SK-N-SH (cell line): Measurements from ENCODE around the gene MGLL. TPM values are rescaled to one million over a fixed set of nuclear protein-coding genes. Genes with fewer than 3 reads are reported as not detected.

Experiments used
- CTCF ChIA-PET: fragments of 300-600, 350-600 bp; formaldehyde crosslinking; extraction: SDS; loops from one replicate; lab custom pipeline; 2021; lab: Yijun Ruan, JAX
- POLR2A ChIA-PET: fragments of 350-600 bp; sonication (Branson Sonifier 250); formaldehyde crosslinking; extraction: SDS; loops from one replicate; lab custom pipeline; 2020; ENCODE audit warnings: antibody characterized with exemption, inconsistent platforms; lab: Yijun Ruan, JAX
- DNase-seq: peaks from one replicate; pipeline ENCODE4 v3.0.0; 2012
- H2AFZ ChIP-seq: fragments of 200-600 bp; sonication (generic); 2 replicates; pipeline ENCODE4 v1.8.1; 2016; ENCODE audit warnings: antibody characterized with exemption, mild to moderate bottlenecking, low read depth
- H3F3A ChIP-seq: fragments of 200-600 bp; sonication (generic); replicated peaks from 2 replicates; pipeline ENCODE3; 2016; ENCODE audit warnings: antibody characterized with exemption, mild to moderate bottlenecking; ENCODE audit not compliant: insufficient read depth
- H3K27ac ChIP-seq, 2 experiments: fragments of 200-500 bp in 1 of 2; fragments of 200-600 bp in 1 of 2; sonication (Bioruptor generic) in 1 of 2; sonication (generic), shearing (Covaris generic) in 1 of 2; 2 replicates each; pipeline versions ENCODE4 v1.5.1 to v1.6.1; 2014 to 2016; ENCODE audit warnings: low read depth in 2 of 2, inconsistent platforms in 1 of 2, low read length in 1 of 2, mild to moderate bottlenecking in 1 of 2, mixed read lengths in 1 of 2
- H3K27me3 ChIP-seq: fragments of 200-600 bp; sonication (generic), shearing (Covaris generic); 2 replicates; pipeline ENCODE4 v1.6.1; 2016; ENCODE audit warnings: mixed run types; ENCODE audit not compliant: insufficient read depth
- H3K36me3 ChIP-seq, 2 experiments: fragments of 200-500 bp in 1 of 2; fragments of 200-600 bp in 1 of 2; sonication (Bioruptor generic) in 1 of 2; sonication (generic) in 1 of 2; replicated peaks in 1 of 2; 2 replicates each; pipeline versions ENCODE3 to v1.5.1; 2014 to 2016; ENCODE audit warnings: low read length in 1 of 2, mild to moderate bottlenecking in 1 of 2; ENCODE audit not compliant: insufficient read depth in 2 of 2, control insufficient read depth in 1 of 2
- H3K4me1 ChIP-seq, 2 experiments: fragments of 200-500 bp in 1 of 2; fragments of 200-600 bp in 1 of 2; sonication (Bioruptor generic) in 1 of 2; sonication (generic), shearing (Covaris generic) in 1 of 2; 2 replicates each; pipeline versions ENCODE4 v1.5.1 to v1.6.1; 2014 to 2016; ENCODE audit warnings: low read depth in 1 of 2, low read length in 1 of 2, mixed run types in 1 of 2; ENCODE audit not compliant: insufficient read depth in 2 of 2, control insufficient read depth in 1 of 2
- H3K4me2 ChIP-seq: fragments of 200-600 bp; sonication (generic), shearing (Covaris generic); 2 replicates; pipeline ENCODE4 v1.6.1; 2017; ENCODE audit warnings: mixed run types
- H3K4me3 ChIP-seq, 2 experiments: fragments of 200-500 bp in 1 of 2; fragments of 200-600 bp in 1 of 2; sonication (Bioruptor generic) in 1 of 2; sonication (generic), shearing (Covaris generic) in 1 of 2; 2 replicates each; pipeline versions ENCODE4 v1.5.1 to v1.8.1; 2014 to 2016; ENCODE audit warnings: low read depth in 2 of 2, inconsistent platforms in 1 of 2, low read length in 1 of 2, mild to moderate bottlenecking in 1 of 2, mixed read lengths in 1 of 2, moderate library complexity in 1 of 2
- H3K79me2 ChIP-seq: fragments of 200-600 bp; sonication (generic); 2 replicates; pipeline ENCODE4 v1.8.1; 2017; ENCODE audit warnings: mild to moderate bottlenecking; ENCODE audit not compliant: insufficient read depth
- H3K9ac ChIP-seq: fragments of 200-600 bp; sonication (generic); 2 replicates; pipeline ENCODE4 v1.6.1; 2017; ENCODE audit warnings: mixed run types
- H3K9me2 ChIP-seq: fragments of 200-600 bp; sonication (generic); 2 replicates; pipeline ENCODE4 v1.6.1; 2017; ENCODE audit warnings: mixed run types
- H3K9me3 ChIP-seq: fragments of 200-600 bp; sonication (generic); 2 replicates; pipeline ENCODE4 v1.6.1; 2017; ENCODE audit warnings: mixed run types, mild to moderate bottlenecking, moderate library complexity
- H4K20me1 ChIP-seq: fragments of 200-600 bp; sonication (generic); 2 replicates; pipeline ENCODE4 v1.6.1; 2017; ENCODE audit warnings: mild to moderate bottlenecking, mixed run types; ENCODE audit not compliant: insufficient read depth
- CHD2 ChIP-seq: fragments of 150-350 bp; IDR thresholded peaks from 2 replicates; pipeline ENCODE4 v1.6.1; 2018; ENCODE audit warnings: low read length; ENCODE audit not compliant: partially characterized antibody
- CTCF ChIP-seq: fragments of 200-600 bp; sonication (generic); IDR thresholded peaks from 2 replicates; pipeline ENCODE4 v1.6.1; 2017; ENCODE audit warnings: antibody characterized with exemption, mild to moderate bottlenecking, moderate library complexity
- ELF1 ChIP-seq: IDR thresholded peaks from 2 replicates; pipeline ENCODE4 v1.4.0; 2012
- EZH2phosphoT487 ChIP-seq: fragments of 200-600 bp; sonication (generic); IDR thresholded peaks from 2 replicates; pipeline ENCODE4 v1.6.1; 2017; ENCODE audit warnings: low read depth, mixed run types, mild to moderate bottlenecking, antibody characterized with exemption, moderate library complexity, borderline replicate concordance
- FOSL2 ChIP-seq: IDR thresholded peaks from 2 replicates; pipeline ENCODE4 v1.4.0; 2012; ENCODE audit warnings: low read depth, mild to moderate bottlenecking, moderate library complexity, borderline replicate concordance
- FOXJ3 ChIP-seq: sonication (generic); formaldehyde crosslinking; IDR thresholded peaks from 2 replicates; pipeline ENCODE4 v1.5.1; 2020; ENCODE audit warnings: mild to moderate bottlenecking, missing genetic modification reagents
- FOXM1 ChIP-seq: IDR thresholded peaks from 2 replicates; pipeline ENCODE4 v1.4.0; 2012; ENCODE audit warnings: low read depth, mild to moderate bottlenecking
- GABPA ChIP-seq: IDR thresholded peaks from 2 replicates; pipeline ENCODE4 v1.4.0; 2012; ENCODE audit warnings: low read depth, mild to moderate bottlenecking
- GATA2 ChIP-seq: sonication (generic); formaldehyde crosslinking; IDR thresholded peaks from 2 replicates; pipeline ENCODE4 v1.5.0; 2020; ENCODE audit warnings: mild to moderate bottlenecking, missing genetic modification reagents
- IRF3 ChIP-seq: fragments of 150-350 bp; IDR thresholded peaks from 2 replicates; pipeline ENCODE4 v1.6.1; 2016; ENCODE audit warnings: mild to moderate bottlenecking, low read depth, low read length
- JUND ChIP-seq: IDR thresholded peaks from 2 replicates; pipeline ENCODE4 v1.4.0; 2012
- MEF2A ChIP-seq: IDR thresholded peaks from 2 replicates; pipeline ENCODE4 v1.4.0; 2012; ENCODE audit warnings: low read depth, borderline replicate concordance
- MXI1 ChIP-seq: IDR thresholded peaks from 2 replicates; pipeline ENCODE4 v1.6.1; 2012; ENCODE audit warnings: mild to moderate bottlenecking, low read depth, low read length, improper control_type of control experiment
- NFIC ChIP-seq: IDR thresholded peaks from 2 replicates; pipeline ENCODE4 v1.4.0; 2012; ENCODE audit warnings: borderline replicate concordance
- NRF1 ChIP-seq: IDR thresholded peaks from 2 replicates; pipeline ENCODE4 v1.6.1; 2012; ENCODE audit warnings: low read depth, mild to moderate bottlenecking, low read length
- RFX5 ChIP-seq: IDR thresholded peaks from 2 replicates; pipeline ENCODE4 v1.6.1; 2012; ENCODE audit warnings: mild to moderate bottlenecking, improper control_type of control experiment, low read length
- SIN3A ChIP-seq: IDR thresholded peaks from 2 replicates; pipeline ENCODE4 v1.6.1; 2012; ENCODE audit warnings: low read depth, mild to moderate bottlenecking, low read length, moderate library complexity, borderline replicate concordance
- TAF1 ChIP-seq: IDR thresholded peaks from 2 replicates; pipeline ENCODE4 v1.6.1; 2012; ENCODE audit warnings: low read depth, mild to moderate bottlenecking, low read length, moderate library complexity, borderline replicate concordance
- TCF12 ChIP-seq: IDR thresholded peaks from 2 replicates; pipeline ENCODE4 v1.4.0; 2012
- USF2 ChIP-seq: fragments of 150-350 bp; IDR thresholded peaks from 2 replicates; pipeline ENCODE4 v1.6.1; 2017; ENCODE audit warnings: antibody characterized with exemption, low read length, low read depth, borderline replicate concordance
- ZBTB33 ChIP-seq: IDR thresholded peaks from 2 replicates; pipeline ENCODE4 v1.4.0; 2012; ENCODE audit warnings: low read depth, borderline replicate concordance
- WGBS: methylation state at CpG from one replicate; pipeline ENCODE4 v1.1.6; 2017; ENCODE audit warnings: low lambda C conversion rate; 5-methylcytosine and 5-hydroxymethylcytosine counted together
- polyA plus RNA-seq, 3 experiments: library from polyadenylated mRNA; depleted of rRNA; stranded (reverse); fragments of >200 nt; gene quantifications; 2 replicates each; pipeline ENCODE4 v1.2.3, GENCODE V29; 2012
- TF ChIP-seq, protein P1 (sequence below): IDR thresholded peaks from 2 replicates; pipeline ENCODE4; 2012

Gene MGLL
- polyA plus RNA-seq, 1 of the 3 experiments (the other 2 are of a cell fraction), result 2.2 TPM

- Histone ChIP-seq H3K4me2 (no peak overlapping the region), H3K4me1 (peaks cover 5 to 35% of the 10 kb centered on the region in 2 experiments; a peak in 3 of 4 replicates)
- 92% methylated on average over 6 of the region's 6 CpGs for WGBS
- TF ChIP-seq NRF1 (no peak), RFX5 (no peak), SIN3A (no peak), MXI1 (no peak), FOSL2 (no peak), TCF12 (no peak), EZH2phosphoT487 (no peak), FOXM1 (no peak)
- TF ChIP-seq, protein P1, sequence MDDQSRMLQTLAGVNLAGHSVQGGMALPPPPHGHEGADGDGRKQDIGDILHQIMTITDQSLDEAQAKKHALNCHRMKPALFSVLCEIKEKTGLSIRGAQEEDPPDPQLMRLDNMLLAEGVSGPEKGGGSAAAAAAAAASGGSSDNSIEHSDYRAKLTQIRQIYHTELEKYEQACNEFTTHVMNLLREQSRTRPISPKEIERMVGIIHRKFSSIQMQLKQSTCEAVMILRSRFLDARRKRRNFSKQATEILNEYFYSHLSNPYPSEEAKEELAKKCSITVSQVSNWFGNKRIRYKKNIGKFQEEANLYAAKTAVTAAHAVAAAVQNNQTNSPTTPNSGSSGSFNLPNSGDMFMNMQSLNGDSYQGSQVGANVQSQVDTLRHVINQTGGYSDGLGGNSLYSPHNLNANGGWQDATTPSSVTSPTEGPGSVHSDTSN, result no peak
- TF ChIP-seq, all 33 proteins: peak for 0
- Histone ChIP-seq H3K36me3 (no peaks in the 10 kb centered on the region), H3K27ac (no peak overlapping the region), H2AFZ (no peak overlapping the region), H3F3A (peaks cover 13% of the 10 kb centered on the region), H3K79me2 (no peaks in the 10 kb centered on the region), H3K9me2 (no peaks in the 10 kb centered on the region), H3K9ac (no peak overlapping the region), H3K27me3 (no peaks in the 10 kb centered on the region), H3K4me3 (no peak overlapping the region), H4K20me1 (no peaks in the 10 kb centered on the region), H3K9me3 (no peaks in the 10 kb centered on the region)
- CTCF ChIA-PET, result interaction anchor here (1.3 kb wide), 1 partner anchor 21 kb away, joined by 3 read pairs; no protein-coding TSS in a partner anchor
- POLR2A ChIA-PET, result no interaction called here
- no peak for DNase-seq
These were observed 19.7 kb downstream of the MGLL start for GRCh38 chr3:127802606-127803005.

GRCh38 chr3:127801731-127802313 is 20.5 kb downstream of the MGLL start:
- Histone ChIP-seq H4K20me1 (no peaks in the 10 kb centered on the region), H3K36me3 (no peaks in the 10 kb centered on the region), H3K27ac (no peak overlapping the region), H3F3A (peaks cover 13% of the 10 kb centered on the region), H3K4me3 (no peak overlapping the region), H3K79me2 (no peaks in the 10 kb centered on the region), H3K4me1 (peaks cover 10 to 35% of the 10 kb centered on the region in 2 experiments; a peak in 3 of 4 replicates), H3K9ac (no peak overlapping the region), H3K4me2 (no peak overlapping the region), H3K9me2 (no peaks in the 10 kb centered on the region), H3K9me3 (no peaks in the 10 kb centered on the region), H3K27me3 (no peaks in the 10 kb centered on the region), H2AFZ (no peak overlapping the region)
- 100% methylated on average over 3 of the region's 3 CpGs for WGBS
- no peak for DNase-seq
- POLR2A ChIA-PET, result no interaction called here
- CTCF ChIA-PET, result no interaction called here
- TF ChIP-seq IRF3 (no peak), USF2 (no peak), GABPA (no peak), RFX5 (no peak), TAF1 (no peak), MEF2A (no peak), JUND (no peak), SIN3A (no peak), NFIC (no peak), GATA2 (CRISPR knock-in tag) (no peak), FOXJ3 (no peak), MXI1 (no peak), CTCF (no peak), ELF1 (no peak), CHD2 (no peak), FOSL2 (no peak), ZBTB33 (no peak)
